Measurements from ENCODE around the gene GNB1L. TPM values are rescaled to one million over a fixed set of nuclear protein-coding genes. Genes with fewer than 3 reads are reported as not detected.
A peak's percentile ranks its signal among the peaks of the same experiment; 100 is the strongest.

Gene GNB1L
- total and polyA plus RNA-seq, 9 of the 15 experiments (the other 6 are each of a cell fraction or from before 2014, with no cell fraction given): 0.56 to 50.5 (median 10.2) TPM

DNA sequence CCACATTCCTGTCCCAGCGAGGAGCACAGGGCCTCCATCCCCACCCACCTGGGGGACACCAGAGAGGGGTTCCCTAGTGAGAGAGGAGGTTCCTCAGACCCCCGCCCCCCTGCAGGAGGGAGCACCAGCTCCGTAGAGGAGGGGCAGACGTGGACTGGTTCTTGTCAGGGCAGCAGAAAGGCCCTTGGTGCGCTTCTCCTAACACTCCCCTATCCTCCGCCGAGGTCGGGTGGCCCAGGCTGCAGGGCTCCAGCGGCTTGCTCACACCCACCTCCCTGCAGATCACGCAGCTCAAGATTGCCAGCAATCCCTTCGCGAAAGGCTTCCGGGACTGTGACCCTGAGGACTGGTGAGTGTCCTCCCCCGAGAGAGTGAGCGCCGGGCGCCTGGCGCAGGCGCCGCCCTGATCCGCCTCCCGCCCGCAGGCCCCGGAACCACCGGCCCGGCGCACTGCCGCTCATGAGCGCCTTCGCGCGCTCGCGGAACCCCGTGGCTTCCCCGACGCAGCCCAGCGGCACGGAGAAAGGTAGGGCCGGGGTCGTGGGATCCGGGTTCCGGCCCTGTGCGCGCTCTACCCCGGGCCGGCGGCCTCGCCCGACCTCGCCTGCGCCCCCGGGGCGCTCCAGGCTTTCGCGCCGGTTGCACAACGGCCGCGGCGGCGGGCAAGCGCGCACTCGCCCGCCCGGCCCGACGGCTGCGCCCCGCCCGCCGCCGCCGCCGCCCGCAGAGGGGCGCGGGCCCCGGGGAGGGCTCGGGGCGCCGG is 89.0 kb downstream of the GNB1L start (continued):
- TF ChIP-seq UBTF (IDR thresholded peaks at IDR 0.05; ENCODE audit: borderline replicate concordance in 1 of 2, low read depth in 2 of 2, low read length in 2 of 2) (peak in 1 of 2 experiments; percentile 60; a peak in 1 of 4 replicates), FOXA1 (IDR thresholded peaks at IDR 0.05; ENCODE audit: borderline replicate concordance) (no peak), ZNF282 (CRISPR knock-in tag; IDR thresholded peaks at IDR 0.05) (no peak), NRF1 (conservative IDR thresholded peaks at IDR 0.05 in 1 of 2, IDR thresholded peaks at IDR 0.05 in 1 of 2) (peak; percentile 82 to 85), HSF4 (CRISPR knock-in tag; IDR thresholded peaks at IDR 0.05; ENCODE audit: borderline replicate concordance) (no peak), ZNF740 (CRISPR knock-in tag; IDR thresholded peaks at IDR 0.05) (no peak), ZNF740 (tag; IDR thresholded peaks at IDR 0.05) (no peak), ZNF77 (CRISPR knock-in tag; IDR thresholded peaks at IDR 0.05) (no peak), ZNF175 (CRISPR knock-in tag; IDR thresholded peaks at IDR 0.05; ENCODE audit: low read depth) (no peak), SNIP1 (IDR thresholded peaks at IDR 0.05; ENCODE audit: low read depth) (no peak)
- TF ChIP-seq, protein P1, sequence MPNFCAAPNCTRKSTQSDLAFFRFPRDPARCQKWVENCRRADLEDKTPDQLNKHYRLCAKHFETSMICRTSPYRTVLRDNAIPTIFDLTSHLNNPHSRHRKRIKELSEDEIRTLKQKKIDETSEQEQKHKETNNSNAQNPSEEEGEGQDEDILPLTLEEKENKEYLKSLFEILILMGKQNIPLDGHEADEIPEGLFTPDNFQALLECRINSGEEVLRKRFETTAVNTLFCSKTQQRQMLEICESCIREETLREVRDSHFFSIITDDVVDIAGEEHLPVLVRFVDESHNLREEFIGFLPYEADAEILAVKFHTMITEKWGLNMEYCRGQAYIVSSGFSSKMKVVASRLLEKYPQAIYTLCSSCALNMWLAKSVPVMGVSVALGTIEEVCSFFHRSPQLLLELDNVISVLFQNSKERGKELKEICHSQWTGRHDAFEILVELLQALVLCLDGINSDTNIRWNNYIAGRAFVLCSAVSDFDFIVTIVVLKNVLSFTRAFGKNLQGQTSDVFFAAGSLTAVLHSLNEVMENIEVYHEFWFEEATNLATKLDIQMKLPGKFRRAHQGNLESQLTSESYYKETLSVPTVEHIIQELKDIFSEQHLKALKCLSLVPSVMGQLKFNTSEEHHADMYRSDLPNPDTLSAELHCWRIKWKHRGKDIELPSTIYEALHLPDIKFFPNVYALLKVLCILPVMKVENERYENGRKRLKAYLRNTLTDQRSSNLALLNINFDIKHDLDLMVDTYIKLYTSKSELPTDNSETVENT (CRISPR knock-in tag; IDR thresholded peaks at IDR 0.05): 0 out of 2 replicates have a peak, but pooled peaks have one; percentile 21
- TF ChIP-seq, protein P2, sequence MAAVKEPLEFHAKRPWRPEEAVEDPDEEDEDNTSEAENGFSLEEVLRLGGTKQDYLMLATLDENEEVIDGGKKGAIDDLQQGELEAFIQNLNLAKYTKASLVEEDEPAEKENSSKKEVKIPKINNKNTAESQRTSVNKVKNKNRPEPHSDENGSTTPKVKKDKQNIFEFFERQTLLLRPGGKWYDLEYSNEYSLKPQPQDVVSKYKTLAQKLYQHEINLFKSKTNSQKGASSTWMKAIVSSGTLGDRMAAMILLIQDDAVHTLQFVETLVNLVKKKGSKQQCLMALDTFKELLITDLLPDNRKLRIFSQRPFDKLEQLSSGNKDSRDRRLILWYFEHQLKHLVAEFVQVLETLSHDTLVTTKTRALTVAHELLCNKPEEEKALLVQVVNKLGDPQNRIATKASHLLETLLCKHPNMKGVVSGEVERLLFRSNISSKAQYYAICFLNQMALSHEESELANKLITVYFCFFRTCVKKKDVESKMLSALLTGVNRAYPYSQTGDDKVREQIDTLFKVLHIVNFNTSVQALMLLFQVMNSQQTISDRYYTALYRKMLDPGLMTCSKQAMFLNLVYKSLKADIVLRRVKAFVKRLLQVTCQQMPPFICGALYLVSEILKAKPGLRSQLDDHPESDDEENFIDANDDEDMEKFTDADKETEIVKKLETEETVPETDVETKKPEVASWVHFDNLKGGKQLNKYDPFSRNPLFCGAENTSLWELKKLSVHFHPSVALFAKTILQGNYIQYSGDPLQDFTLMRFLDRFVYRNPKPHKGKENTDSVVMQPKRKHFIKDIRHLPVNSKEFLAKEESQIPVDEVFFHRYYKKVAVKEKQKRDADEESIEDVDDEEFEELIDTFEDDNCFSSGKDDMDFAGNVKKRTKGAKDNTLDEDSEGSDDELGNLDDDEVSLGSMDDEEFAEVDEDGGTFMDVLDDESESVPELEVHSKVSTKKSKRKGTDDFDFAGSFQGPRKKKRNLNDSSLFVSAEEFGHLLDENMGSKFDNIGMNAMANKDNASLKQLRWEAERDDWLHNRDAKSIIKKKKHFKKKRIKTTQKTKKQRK (IDR thresholded peaks at IDR 0.05; ENCODE audit: borderline replicate concordance, low read depth, low read length): no peak
- TF ChIP-seq, protein P3, sequence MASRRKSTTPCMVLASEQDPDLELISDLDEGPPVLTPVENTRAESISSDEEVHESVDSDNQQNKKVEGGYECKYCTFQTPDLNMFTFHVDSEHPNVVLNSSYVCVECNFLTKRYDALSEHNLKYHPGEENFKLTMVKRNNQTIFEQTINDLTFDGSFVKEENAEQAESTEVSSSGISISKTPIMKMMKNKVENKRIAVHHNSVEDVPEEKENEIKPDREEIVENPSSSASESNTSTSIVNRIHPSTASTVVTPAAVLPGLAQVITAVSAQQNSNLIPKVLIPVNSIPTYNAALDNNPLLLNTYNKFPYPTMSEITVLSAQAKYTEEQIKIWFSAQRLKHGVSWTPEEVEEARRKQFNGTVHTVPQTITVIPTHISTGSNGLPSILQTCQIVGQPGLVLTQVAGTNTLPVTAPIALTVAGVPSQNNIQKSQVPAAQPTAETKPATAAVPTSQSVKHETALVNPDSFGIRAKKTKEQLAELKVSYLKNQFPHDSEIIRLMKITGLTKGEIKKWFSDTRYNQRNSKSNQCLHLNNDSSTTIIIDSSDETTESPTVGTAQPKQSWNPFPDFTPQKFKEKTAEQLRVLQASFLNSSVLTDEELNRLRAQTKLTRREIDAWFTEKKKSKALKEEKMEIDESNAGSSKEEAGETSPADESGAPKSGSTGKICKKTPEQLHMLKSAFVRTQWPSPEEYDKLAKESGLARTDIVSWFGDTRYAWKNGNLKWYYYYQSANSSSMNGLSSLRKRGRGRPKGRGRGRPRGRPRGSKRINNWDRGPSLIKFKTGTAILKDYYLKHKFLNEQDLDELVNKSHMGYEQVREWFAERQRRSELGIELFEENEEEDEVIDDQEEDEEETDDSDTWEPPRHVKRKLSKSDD (conservative IDR thresholded peaks at IDR 0.05; ENCODE audit: low read length): no peak
